Common myeloid progenitor, CD34-positive (primary cell): ENCODE measurements around the gene OR2A14.

Experiments used
- CTCF ChIA-PET: fragments of 350-600 bp; sonication (Branson Sonifier 250); formaldehyde crosslinking; loops from one replicate; lab custom pipeline; 2021; ENCODE audit warnings: antibody characterized with exemption; lab: Charles Lee
- POLR2A ChIA-PET: fragments of 350-600 bp; sonication (Branson Sonifier 250); formaldehyde crosslinking; loops from one replicate; lab custom pipeline; 2021; ENCODE audit warnings: antibody characterized with exemption; lab: Charles Lee
- DNase-seq, 3 donors: peaks; one replicate each; pipeline versions ENCODE4 v3.0.0 to v3.0.0-alpha.2; 2013
- H3K27ac ChIP-seq, 2 experiments: 1 replicate in 1 of 2; 2 replicates in 1 of 2; pipeline ENCODE4 v1.7.0; 2013; ENCODE audit warnings: inconsistent platforms in 2 of 2, low read length in 2 of 2, mild to moderate bottlenecking in 2 of 2, low read depth in 1 of 2, moderate library complexity in 1 of 2; ENCODE audit not compliant: severe bottlenecking in 2 of 2, insufficient read depth in 1 of 2, poor library complexity in 1 of 2
- H3K27me3 ChIP-seq, 5 experiments: replicated peaks in 2 of 5; 1 replicate in 3 of 5; 2 replicates in 2 of 5; pipeline versions ENCODE4 v1.6.1 to v1.7.0; 2013; ENCODE audit warnings: low read length in 4 of 5, mild to moderate bottlenecking in 2 of 5, moderate library complexity in 2 of 5, inconsistent platforms in 1 of 5; ENCODE audit not compliant: insufficient read depth in 5 of 5, control insufficient read depth in 4 of 5
- H3K36me3 ChIP-seq, 4 experiments: 1 replicate in 2 of 4; 2 replicates in 2 of 4; pipeline versions ENCODE4 v1.6.1 to v1.7.0; 2013; ENCODE audit warnings: low read length in 3 of 4, control low read depth in 1 of 4, mild to moderate bottlenecking in 1 of 4; ENCODE audit not compliant: control insufficient read depth in 4 of 4, insufficient read depth in 4 of 4
- H3K4me1 ChIP-seq, 4 experiments: 1 replicate in 3 of 4; 2 replicates in 1 of 4; pipeline versions ENCODE4 v1.6.1 to v1.7.1; 2013; ENCODE audit warnings: low read length in 3 of 4, mild to moderate bottlenecking in 3 of 4, control low read depth in 1 of 4, inconsistent platforms in 1 of 4, moderate library complexity in 1 of 4; ENCODE audit not compliant: control insufficient read depth in 4 of 4, insufficient read depth in 4 of 4; ENCODE audit errors: control extremely low read depth in 1 of 4
- H3K4me3 ChIP-seq, 7 experiments: 1 replicate in 4 of 7; 2 replicates in 3 of 7; pipeline versions ENCODE4 v1.5.1 to v1.7.0; 2013; ENCODE audit warnings: mild to moderate bottlenecking in 7 of 7, low read length in 6 of 7, moderate library complexity in 6 of 7, inconsistent platforms in 2 of 7, low read depth in 2 of 7, control low read depth in 1 of 7; ENCODE audit not compliant: insufficient read depth in 4 of 7, control insufficient read depth in 1 of 7; ENCODE audit errors: extremely low read depth in 1 of 7
- H3K9me3 ChIP-seq, 5 experiments: 1 replicate in 4 of 5; 2 replicates in 1 of 5; pipeline versions ENCODE4 v1.6.1 to v1.7.1; 2013; ENCODE audit warnings: low read length in 4 of 5, mild to moderate bottlenecking in 2 of 5, inconsistent platforms in 1 of 5, low read depth in 1 of 5, moderate library complexity in 1 of 5; ENCODE audit not compliant: control insufficient read depth in 4 of 5, insufficient read depth in 2 of 5; ENCODE audit errors: control extremely low read depth in 1 of 5
- WGBS: methylation state at CpG from one replicate; pipeline ENCODE4 v1.1.5; 2013; ENCODE audit not compliant: insufficient coverage; 5-methylcytosine and 5-hydroxymethylcytosine counted together

Gene OR2A14

GRCh38 chr7:144100607-144101006, 22.4 kb upstream of the OR2A14 start:
- Histone ChIP-seq H3K4me1 (no peaks in the 10 kb centered on the region), H3K4me3 (no peak overlapping the region), H3K27ac (no peak overlapping the region), H3K27me3 (no peaks in the 10 kb centered on the region), H3K36me3 (no peaks in the 10 kb centered on the region), H3K9me3 (no peaks in the 10 kb centered on the region)
- DNase-seq, result no peak
- POLR2A ChIA-PET, result no interaction called here
- 100% methylated on average over 1 of the region's 3 CpGs for WGBS
- CTCF ChIA-PET, result no interaction called here

- ChIA-PET POLR2A (no interaction called here), CTCF (no interaction called here)
- no peak for DNase-seq
- Histone ChIP-seq H3K36me3 (no peaks in the 10 kb centered on the region), H3K9me3 (no peaks in the 10 kb centered on the region), H3K4me3 (no peak overlapping the region), H3K27ac (no peak overlapping the region), H3K27me3 (no peaks in the 10 kb centered on the region), H3K4me1 (no peaks in the 10 kb centered on the region)
Observed at GRCh38 chr7:144102041-144102440, 20.9 kb upstream of the OR2A14 start.

- Histone ChIP-seq H3K4me3 (no peak overlapping the region), H3K9me3 (no peaks in the 10 kb centered on the region), H3K4me1 (no peaks in the 10 kb centered on the region), H3K27me3 (no peaks in the 10 kb centered on the region), H3K36me3 (no peaks in the 10 kb centered on the region), H3K27ac (no peak overlapping the region)
- POLR2A ChIA-PET, result no interaction called here
- CTCF ChIA-PET, result no interaction called here
- no peak for DNase-seq
Observed at GRCh38 chr7:144105211-144105610, 17.8 kb upstream of the OR2A14 start.

GRCh38 chr7:144109283-144109682, 13.7 kb upstream of the OR2A14 start, which contains the start of gene OR2A2:
Gene OR2A2 (plus strand): TSS chr7:144109583. CDS start chr7:144109583, 0 bp downstream.
- no peak for DNase-seq
- no peaks in the 10 kb centered on the region for H3K9me3 ChIP-seq
- no peaks in the 10 kb centered on the region for H3K4me1 ChIP-seq
- ChIA-PET CTCF (no interaction called here), POLR2A (no interaction called here)
- no peak within 1 kb of the TSS for H3K4me3 ChIP-seq
- no peak within 1 kb of the TSS for H3K27ac ChIP-seq
- no peaks in the 10 kb centered on the region for H3K36me3 ChIP-seq
- H3K27me3 ChIP-seq, result no peaks in the 10 kb centered on the region
- WGBS, result 100% methylated on average over 1 of the region's 2 CpGs

- no peak overlapping the region for H3K4me3 ChIP-seq
- WGBS, result 94% methylated on average over 4 of the region's 5 CpGs
- ChIA-PET POLR2A (no interaction called here), CTCF (no interaction called here)
- H3K36me3 ChIP-seq, result no peaks in the 10 kb centered on the region
- no peaks in the 10 kb centered on the region for H3K9me3 ChIP-seq
- no peaks in the 10 kb centered on the region for H3K27me3 ChIP-seq
- H3K27ac ChIP-seq, result no peak overlapping the region
- H3K4me1 ChIP-seq, result no peaks in the 10 kb centered on the region
- no peak for DNase-seq
Observed at GRCh38 chr7:144110272-144110671, 12.7 kb upstream of the OR2A14 start.

- H3K4me1 ChIP-seq, result no peaks in the 10 kb centered on the region
- no peak overlapping the region for H3K4me3 ChIP-seq
- CTCF ChIA-PET, result no interaction called here
- no peak for DNase-seq
- POLR2A ChIA-PET, result no interaction called here
- 83% methylated on average over 1 of the region's 1 CpG for whole genome bisulfite sequencing
- H3K36me3 ChIP-seq, result no peaks in the 10 kb centered on the region
- no peaks in the 10 kb centered on the region for H3K27me3 ChIP-seq
- H3K27ac ChIP-seq, result no peak overlapping the region
- H3K9me3 ChIP-seq, result no peaks in the 10 kb centered on the region
Observed at GRCh38 chr7:144113651-144114050, 9.3 kb upstream of the OR2A14 start.

GRCh38 chr7:144118341-144118740, 4.6 kb upstream of the OR2A14 start:
- POLR2A ChIA-PET, result no interaction called here
- WGBS, result 96% methylated on average over 8 of the region's 8 CpGs
- no peak for DNase-seq

More at GRCh38 chr7:144118341-144118740, 4.6 kb upstream of the OR2A14 start:
- no peaks in the 10 kb centered on the region for H3K9me3 ChIP-seq
- no peaks in the 10 kb centered on the region for H3K27me3 ChIP-seq
- no peaks in the 10 kb centered on the region for H3K4me1 ChIP-seq
- no peak overlapping the region for H3K4me3 ChIP-seq
- CTCF ChIA-PET, result no interaction called here
- H3K36me3 ChIP-seq, result no peaks in the 10 kb centered on the region
- no peak overlapping the region for H3K27ac ChIP-seq
